ENCODE data around the gene SERTAD2.

SERTAD2 gene

DNA sequence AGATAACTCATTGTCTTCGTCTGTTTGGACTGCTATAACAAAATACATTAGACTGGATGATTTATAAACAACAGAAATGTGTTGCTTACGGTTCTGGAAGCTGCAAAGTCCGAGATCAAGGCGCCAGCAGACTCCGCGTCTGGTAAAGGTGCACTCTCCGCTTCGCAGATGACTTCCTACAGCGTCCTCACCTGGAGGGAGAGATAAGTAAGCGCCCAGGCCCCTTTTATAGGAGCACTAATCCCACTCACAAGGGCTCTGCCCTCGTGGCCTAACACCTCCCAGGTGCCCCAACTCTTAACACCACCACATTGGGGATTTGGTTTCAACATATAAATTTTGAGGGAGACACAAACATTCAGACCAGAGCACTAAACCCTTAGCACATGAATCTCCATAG is 51.3 kb downstream of the SERTAD2 start:
- DNase-seq (ENCODE audit: low read depth), result no peak
- peaks cover 3% of the 10 kb centered on the region for H3K9me3 ChIP-seq (ENCODE audit: control insufficient read depth, low read length)
- no peaks in the 10 kb centered on the region for H3K27me3 ChIP-seq (replicated peaks; ENCODE audit: control insufficient read depth, insufficient read depth, low read length)
- no peak overlapping the region for H3K9ac ChIP-seq (ENCODE audit: low read length)
- peaks cover 32% of the 10 kb centered on the region for H3K4me1 ChIP-seq (ENCODE audit: control insufficient read depth, insufficient read depth, low read length)
- no peaks in the 10 kb centered on the region for H3K36me3 ChIP-seq (ENCODE audit: control insufficient read depth, insufficient read depth, low read length, severe bottlenecking)
- no peak overlapping the region for H3K4me3 ChIP-seq (ENCODE audit: low read length)

DNA sequence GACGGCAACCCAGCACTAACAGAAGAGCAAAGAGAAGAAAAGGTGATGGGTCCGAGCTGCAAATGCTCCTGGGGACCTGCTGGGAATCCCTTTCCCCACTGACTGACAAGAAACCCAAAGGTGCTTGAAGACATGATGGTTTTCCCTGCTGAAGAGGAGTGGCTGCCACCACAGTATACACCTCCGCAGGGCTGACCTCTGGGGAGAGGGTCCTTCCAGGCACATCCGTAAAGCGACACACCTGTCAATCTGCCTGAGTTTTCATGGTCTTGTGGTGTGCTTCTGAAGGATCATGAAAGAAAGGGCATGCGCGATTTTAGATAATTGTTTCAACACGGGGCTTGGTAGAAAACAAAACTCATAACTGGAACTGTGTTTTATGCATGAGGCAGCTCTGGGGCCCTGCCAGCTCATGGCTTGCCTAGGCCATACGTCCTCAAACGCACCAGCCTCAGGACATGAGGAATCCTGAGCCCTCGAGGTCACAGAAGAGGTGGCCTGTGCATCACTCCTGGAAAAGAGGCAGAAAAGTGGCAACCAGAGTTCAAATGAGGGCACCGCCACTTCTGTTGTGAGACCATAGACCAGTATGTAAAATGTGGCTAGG is 51.8 kb downstream of the SERTAD2 start:
- Histone ChIP-seq H3K36me3 (ENCODE audit: control insufficient read depth, insufficient read depth, low read length, severe bottlenecking) (no peaks in the 10 kb centered on the region), H3K4me1 (ENCODE audit: control insufficient read depth, insufficient read depth, low read length) (peaks cover 28% of the 10 kb centered on the region), H3K27me3 (replicated peaks; ENCODE audit: control insufficient read depth, insufficient read depth, low read length) (no peaks in the 10 kb centered on the region), H3K9ac (ENCODE audit: low read length) (no peak overlapping the region), H3K9me3 (ENCODE audit: control insufficient read depth, low read length) (peaks cover 3% of the 10 kb centered on the region), H3K4me3 (ENCODE audit: low read length) (no peak overlapping the region)
- no peak for DNase-seq (ENCODE audit: low read depth)

GRCh38 chr2:64601034-64601754 is 52.5 kb downstream of the SERTAD2 start:
- Histone ChIP-seq H3K9me3 (ENCODE audit: control insufficient read depth, low read length) (peaks cover 3% of the 10 kb centered on the region), H3K4me3 (ENCODE audit: low read length) (no peak overlapping the region), H3K4me1 (ENCODE audit: control insufficient read depth, insufficient read depth, low read length) (peaks cover 24% of the 10 kb centered on the region), H3K36me3 (ENCODE audit: control insufficient read depth, insufficient read depth, low read length, severe bottlenecking) (no peaks in the 10 kb centered on the region), H3K9ac (ENCODE audit: low read length) (no peak overlapping the region), H3K27me3 (replicated peaks; ENCODE audit: control insufficient read depth, insufficient read depth, low read length) (no peaks in the 10 kb centered on the region)
- no peak for DNase-seq (ENCODE audit: low read depth)

DNA sequence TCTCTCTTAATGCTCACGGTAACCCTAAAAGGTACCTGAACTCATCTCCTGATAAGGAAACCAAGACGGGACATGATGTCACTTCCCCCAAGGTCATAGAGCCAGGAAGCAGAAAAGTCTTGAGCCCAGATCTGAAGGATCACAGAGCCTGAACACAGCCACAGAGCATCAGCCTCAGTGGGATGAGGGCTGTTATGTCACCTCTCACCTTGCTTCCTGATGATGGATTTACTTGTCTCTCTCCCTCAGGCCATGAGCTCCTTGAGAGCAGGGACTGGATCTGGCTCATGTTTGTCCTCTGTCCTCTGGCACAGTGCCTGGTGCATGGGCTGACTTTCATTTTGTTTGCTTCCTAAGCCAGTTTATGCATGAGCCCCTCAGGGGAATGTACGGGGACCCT is 54.2 kb downstream of the SERTAD2 start:
- Histone ChIP-seq H3K9me3 (ENCODE audit: control insufficient read depth, low read length) (peaks cover 3% of the 10 kb centered on the region), H3K36me3 (ENCODE audit: control insufficient read depth, insufficient read depth, low read length, severe bottlenecking) (no peaks in the 10 kb centered on the region), H3K4me3 (ENCODE audit: low read length) (no peak overlapping the region), H3K9ac (ENCODE audit: low read length) (no peak overlapping the region), H3K27me3 (replicated peaks; ENCODE audit: control insufficient read depth, insufficient read depth, low read length) (no peaks in the 10 kb centered on the region), H3K4me1 (ENCODE audit: control insufficient read depth, insufficient read depth, low read length) (peaks cover 27% of the 10 kb centered on the region)
- DNase-seq (ENCODE audit: low read depth), result no peak

DNA sequence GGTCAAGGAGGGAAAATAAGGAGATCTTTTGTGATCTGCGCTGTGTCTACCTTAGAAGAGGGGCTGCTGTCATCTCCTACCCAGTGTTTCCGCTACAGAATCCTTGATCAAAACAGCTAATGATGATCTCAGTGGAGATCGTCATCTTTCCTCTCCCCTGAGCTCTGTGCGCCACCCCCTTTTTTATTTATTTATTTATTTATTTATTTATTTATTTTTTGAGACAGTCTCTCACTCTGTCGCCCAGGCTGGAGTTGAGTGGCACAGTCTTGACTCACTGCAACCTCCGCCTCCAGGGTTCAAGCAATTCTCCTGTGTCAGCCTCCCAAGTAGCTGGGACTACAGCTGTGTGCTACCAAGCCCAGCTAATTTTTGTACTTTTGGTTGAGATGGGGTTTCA is 55.5 kb downstream of the SERTAD2 start:
- Histone ChIP-seq H3K27me3 (replicated peaks; ENCODE audit: control insufficient read depth, insufficient read depth, low read length) (no peaks in the 10 kb centered on the region), H3K36me3 (ENCODE audit: control insufficient read depth, insufficient read depth, low read length, severe bottlenecking) (no peaks in the 10 kb centered on the region), H3K9ac (ENCODE audit: low read length) (no peak overlapping the region), H3K4me1 (ENCODE audit: control insufficient read depth, insufficient read depth, low read length) (peaks cover 38% of the 10 kb centered on the region), H3K4me3 (ENCODE audit: low read length) (no peak overlapping the region), H3K9me3 (ENCODE audit: control insufficient read depth, low read length) (no peaks in the 10 kb centered on the region)
- DNase-seq (ENCODE audit: low read depth), result no peak

DNA sequence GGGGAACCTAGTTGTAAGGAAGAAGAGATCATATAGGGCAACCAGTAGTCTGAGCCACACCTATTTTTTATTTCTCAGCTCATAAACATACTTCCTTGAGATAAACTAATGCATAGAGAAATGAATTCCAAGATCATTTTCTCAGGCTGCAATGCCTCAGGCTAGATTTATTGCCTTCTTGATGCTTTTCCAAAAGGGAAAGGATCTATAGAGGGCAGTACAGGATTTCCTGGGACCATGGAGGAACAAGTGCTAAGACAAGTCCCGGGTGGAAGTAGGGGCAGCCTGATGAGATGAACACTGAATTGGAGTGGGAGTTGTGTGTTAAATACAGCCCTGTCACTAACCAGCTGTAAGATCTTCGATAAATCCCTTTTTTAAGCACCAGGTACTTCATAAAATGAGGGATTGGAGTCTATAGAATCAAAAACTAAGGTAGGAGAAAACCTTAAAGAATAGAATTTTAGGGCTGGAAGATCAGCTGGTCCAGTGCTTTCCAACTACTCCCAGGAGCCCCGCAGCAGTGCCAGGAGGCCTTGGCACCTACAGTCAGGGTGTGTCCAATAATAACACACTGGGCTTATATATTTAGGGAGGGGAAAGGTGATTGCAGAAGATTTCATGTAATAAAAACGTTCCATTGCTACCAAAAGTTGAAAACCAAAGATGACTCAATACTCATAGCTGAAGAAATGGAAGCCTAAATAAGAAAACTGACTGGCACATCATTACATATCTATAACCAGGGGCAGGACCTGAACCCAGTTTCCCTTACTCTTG is 58.1 kb downstream of the SERTAD2 start:
- no peak overlapping the region for H3K9ac ChIP-seq (ENCODE audit: low read length)
- no peaks in the 10 kb centered on the region for H3K27me3 ChIP-seq (replicated peaks; ENCODE audit: control insufficient read depth, insufficient read depth, low read length)
- DNase-seq (ENCODE audit: low read depth), result peak; percentile 64
- no peaks in the 10 kb centered on the region for H3K9me3 ChIP-seq (ENCODE audit: control insufficient read depth, low read length)
- H3K4me1 ChIP-seq (ENCODE audit: control insufficient read depth, insufficient read depth, low read length), result peaks cover 35% of the 10 kb centered on the region
- H3K36me3 ChIP-seq (ENCODE audit: control insufficient read depth, insufficient read depth, low read length, severe bottlenecking), result peaks cover 19% of the 10 kb centered on the region
- H3K4me3 ChIP-seq (ENCODE audit: low read length), result no peak overlapping the region

GRCh38 chr2:64594226-64594989 is 59.3 kb downstream of the SERTAD2 start:
- Histone ChIP-seq H3K9ac (ENCODE audit: low read length) (no peak overlapping the region), H3K36me3 (ENCODE audit: control insufficient read depth, insufficient read depth, low read length, severe bottlenecking) (peaks cover 26% of the 10 kb centered on the region), H3K4me1 (ENCODE audit: control insufficient read depth, insufficient read depth, low read length) (peaks cover 35% of the 10 kb centered on the region), H3K27me3 (replicated peaks; ENCODE audit: control insufficient read depth, insufficient read depth, low read length) (no peaks in the 10 kb centered on the region), H3K4me3 (ENCODE audit: low read length) (no peak overlapping the region), H3K9me3 (ENCODE audit: control insufficient read depth, low read length) (no peaks in the 10 kb centered on the region)
- peak; percentile 22 for DNase-seq (ENCODE audit: low read depth)

- Histone ChIP-seq H3K9ac (ENCODE audit: low read length) (no peak overlapping the region), H3K27me3 (replicated peaks; ENCODE audit: control insufficient read depth, insufficient read depth, low read length) (no peaks in the 10 kb centered on the region), H3K9me3 (ENCODE audit: control insufficient read depth, low read length) (no peaks in the 10 kb centered on the region), H3K36me3 (ENCODE audit: control insufficient read depth, insufficient read depth, low read length, severe bottlenecking) (peaks cover 26% of the 10 kb centered on the region), H3K4me3 (ENCODE audit: low read length) (no peak overlapping the region), H3K4me1 (ENCODE audit: control insufficient read depth, insufficient read depth, low read length) (peaks cover 35% of the 10 kb centered on the region)
- no peak for DNase-seq (ENCODE audit: low read depth)
Measured at GRCh38 chr2:64593035-64593655, 60.6 kb downstream of the SERTAD2 start.

DNA sequence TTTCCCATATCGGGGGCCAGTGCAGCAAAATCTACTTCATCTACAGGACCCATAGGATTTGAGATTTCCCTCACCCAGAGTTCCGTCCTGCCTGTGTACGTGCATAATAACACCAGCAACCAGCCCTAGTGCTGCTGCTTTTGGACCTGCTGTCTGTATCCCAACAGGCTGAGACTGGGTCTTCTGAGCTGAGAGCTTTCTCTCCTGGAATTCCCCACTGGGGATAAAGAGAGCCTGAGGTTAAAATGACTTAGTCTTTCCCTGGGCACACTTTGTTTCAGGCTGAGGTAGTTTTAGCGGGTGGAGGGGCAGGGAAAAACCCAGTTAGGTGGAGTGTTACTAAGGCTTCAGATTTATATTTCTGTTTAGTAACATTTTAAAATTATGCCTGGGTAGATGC is 62.5 kb downstream of the SERTAD2 start:
- Histone ChIP-seq H3K36me3 (ENCODE audit: control insufficient read depth, insufficient read depth, low read length, severe bottlenecking) (peaks cover 27% of the 10 kb centered on the region), H3K4me3 (ENCODE audit: low read length) (no peak overlapping the region), H3K9ac (ENCODE audit: low read length) (no peak overlapping the region), H3K4me1 (ENCODE audit: control insufficient read depth, insufficient read depth, low read length) (peaks cover 42% of the 10 kb centered on the region), H3K9me3 (ENCODE audit: control insufficient read depth, low read length) (no peaks in the 10 kb centered on the region), H3K27me3 (replicated peaks; ENCODE audit: control insufficient read depth, insufficient read depth, low read length) (no peaks in the 10 kb centered on the region)
- no peak for DNase-seq (ENCODE audit: low read depth)

DNA sequence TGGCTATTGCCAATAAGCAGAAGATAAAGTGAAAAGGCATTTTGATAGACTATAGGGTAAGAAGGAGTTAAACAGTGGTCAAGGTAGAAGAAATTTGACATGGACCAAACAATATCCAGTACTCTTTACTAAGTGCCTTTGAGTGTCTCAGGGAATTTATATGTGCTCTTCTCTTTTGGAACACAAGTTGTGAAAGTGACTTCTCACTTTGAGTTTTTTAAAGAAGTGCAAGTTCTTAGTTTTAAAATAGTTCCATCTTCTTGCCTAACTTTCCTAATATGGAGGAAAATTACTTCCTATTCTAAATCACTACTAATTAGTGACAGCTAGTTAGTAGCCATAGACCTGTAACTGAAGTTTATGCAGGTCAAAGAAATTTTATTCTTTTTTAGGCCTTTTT is 66.2 kb downstream of the SERTAD2 start:
- Histone ChIP-seq H3K27me3 (replicated peaks; ENCODE audit: control insufficient read depth, insufficient read depth, low read length) (no peaks in the 10 kb centered on the region), H3K9ac (ENCODE audit: low read length) (no peak overlapping the region), H3K4me1 (ENCODE audit: control insufficient read depth, insufficient read depth, low read length) (peaks cover 8% of the 10 kb centered on the region), H3K4me3 (ENCODE audit: low read length) (no peak overlapping the region), H3K36me3 (ENCODE audit: control insufficient read depth, insufficient read depth, low read length, severe bottlenecking) (peaks cover 38% of the 10 kb centered on the region), H3K9me3 (ENCODE audit: control insufficient read depth, low read length) (no peaks in the 10 kb centered on the region)
- no peak for DNase-seq (ENCODE audit: low read depth)

Data from adipocyte (in vitro differentiated cells).